Right lobe of liver (tissue), 6 donors: ENCODE results near the gene OGT. TPM values are rescaled to one million over a fixed set of nuclear protein-coding genes. Genes with fewer than 3 reads are reported as not detected.
"Not testable (repeated sequence)": the region's sequence is repeated elsewhere in the genome, so short reads cannot be mapped to it uniquely, and the experiment has no call there.

ENCODE experiments used
- ATAC-seq, 4 donors: fragments of 200-7000 bp; cut with Tn5 transposase; one replicate each; pipeline ENCODE4 v1.9.1; 2020; ENCODE audit warnings: mild to moderate bottlenecking in 4 of 4, moderate library complexity in 4 of 4
- DNase-seq, 3 donors: peaks; one replicate each; pipeline ENCODE4 v3.0.0-alpha.2; 2020
- H3K27ac ChIP-seq, 3 donors: fragments of 200-600 bp; one replicate each; pipeline ENCODE4 v1.8.0; 2022
- H3K27me3 ChIP-seq, 2 donors: fragments of 200-600 bp; one replicate each; pipeline ENCODE4 v1.8.0; 2022
- H3K36me3 ChIP-seq, 4 donors: fragments of 200-600 bp; sonication (generic) in 1 of 4; one replicate each; pipeline versions ENCODE4 v1.5.1 to v1.8.0; 2017 to 2022; ENCODE audit warnings: control low read depth in 1 of 4
- H3K4me1 ChIP-seq, 4 donors: fragments of 200-600 bp; sonication (generic) in 1 of 4; one replicate each; pipeline versions ENCODE4 v1.5.1 to v1.8.0; 2017 to 2022; ENCODE audit warnings: control low read depth in 1 of 4
- H3K4me3 ChIP-seq, 3 donors: fragments of 200-600 bp; one replicate each; pipeline ENCODE4 v1.8.0; 2022
- H3K9me3 ChIP-seq, 4 donors: fragments of 200-600 bp; sonication (generic) in 1 of 4; one replicate each; pipeline versions ENCODE4 v1.5.1 to v1.8.0; 2017 to 2022; ENCODE audit warnings: control low read depth in 1 of 4
- POLR2A ChIP-seq: fragments of 450-650 bp; IDR thresholded peaks from one replicate; pipeline ENCODE4 v1.6.1; 2017; ENCODE audit warnings: antibody characterized with exemption, mild to moderate bottlenecking
- WGBS: methylation state at CpG from one replicate; pipeline ENCODE4 v1.1.6; 2018; ENCODE audit warnings: low coverage, low lambda C conversion rate; ENCODE audit not compliant: insufficient coverage; ENCODE audit errors: missing lambda C conversion rate; 5-methylcytosine and 5-hydroxymethylcytosine counted together
- intact Hi-C, 2 donors: fragments of 100-400 bp; cut with DNase I; formaldehyde crosslinking; loops; one replicate each; pipeline versions ENCODE4 v1.11.2 to v1.14.1; 2022
- total RNA-seq, 6 experiments: library from RNA; depleted of rRNA in 2 of 6; stranded (reverse); fragments of >200 nt in 2 of 6; fragmentation: NEBNext Ultra II Directional in 3 of 6; extraction: Animal tissue kit (Norgen Biotek cat#: 25700) in 3 of 6; gene quantifications; one replicate each; pipeline versions ENCODE4 v1.1.0 to v1.2.4, GENCODE V29; 2016 to 2023
- TF ChIP-seq, protein P1 (sequence below), 4 donors: fragments of 200-600 bp in 3 of 4; fragments of 450-650 bp in 1 of 4; IDR thresholded peaks; one replicate each; pipeline versions ENCODE4 v1.5.1 to v1.8.0; 2016 to 2022; ENCODE audit warnings: antibody characterized with exemption in 4 of 4, mild to moderate bottlenecking in 2 of 4
- donor health status: DM: no; HTN: yes; CAD: no.
- donor health status: DM: no; HTN: no; CAD: no.
- donor health status: DM: no; HTN: no; CAD: no.
- donor health status: DM: no; HTN: yes; CAD: no.
- donor health status: DM: no; HTN: yes; CAD: no.

Gene OGT
- total RNA-seq, 6 experiments from 2014 or later: 35.5 to 67.0 (median 44.5) TPM

- intact Hi-C loops: no loop called here
- 59% methylated on average over 13 of the region's 16 CpGs for WGBS
- peaks cover 0 to 3% (median 0%) of the 10 kb centered on the region in 4 donors for H3K4me1 ChIP-seq
- no peaks in the 10 kb centered on the region for H3K27me3 ChIP-seq
- TF ChIP-seq POLR2A: no peak
- peak in 1 of 3 donors; percentile 45 for DNase-seq
- no peak overlapping the region for H3K27ac ChIP-seq
- no peaks in the 10 kb centered on the region for H3K9me3 ChIP-seq
- H3K4me3 ChIP-seq: peak overlapping the region; percentile 48 to 60 (median 50)
- H3K36me3 ChIP-seq: no peaks in the 10 kb centered on the region
- ATAC-seq: peak; percentile 17 to 55 (median 50)
Measured at GRCh38 chrX:71493111-71493613, 39.7 kb upstream of the OGT start.

- H3K27ac ChIP-seq, H3K27me3 ChIP-seq, ATAC-seq, intact Hi-C loops, DNase-seq, H3K36me3 ChIP-seq, H3K4me3 ChIP-seq, H3K4me1 ChIP-seq, H3K9me3 ChIP-seq: not testable (repeated sequence)
- 62% methylated on average over 3 of the region's 3 CpGs for WGBS
Measured at GRCh38 chrX:71495979-71496378, 36.9 kb upstream of the OGT start.

- DNase-seq (no peak), ATAC-seq (no peak)
- Histone ChIP-seq H3K27ac (no peak overlapping the region), H3K4me3 (no peak overlapping the region), H3K27me3 (no peaks in the 10 kb centered on the region), H3K36me3 (no peaks in the 10 kb centered on the region), H3K4me1 (peaks cover 0 to 3% (median 0%) of the 10 kb centered on the region in 4 donors), H3K9me3 (no peaks in the 10 kb centered on the region)
- intact Hi-C loops: no loop called here
- TF ChIP-seq POLR2A: no peak
- TF ChIP-seq, protein P1, sequence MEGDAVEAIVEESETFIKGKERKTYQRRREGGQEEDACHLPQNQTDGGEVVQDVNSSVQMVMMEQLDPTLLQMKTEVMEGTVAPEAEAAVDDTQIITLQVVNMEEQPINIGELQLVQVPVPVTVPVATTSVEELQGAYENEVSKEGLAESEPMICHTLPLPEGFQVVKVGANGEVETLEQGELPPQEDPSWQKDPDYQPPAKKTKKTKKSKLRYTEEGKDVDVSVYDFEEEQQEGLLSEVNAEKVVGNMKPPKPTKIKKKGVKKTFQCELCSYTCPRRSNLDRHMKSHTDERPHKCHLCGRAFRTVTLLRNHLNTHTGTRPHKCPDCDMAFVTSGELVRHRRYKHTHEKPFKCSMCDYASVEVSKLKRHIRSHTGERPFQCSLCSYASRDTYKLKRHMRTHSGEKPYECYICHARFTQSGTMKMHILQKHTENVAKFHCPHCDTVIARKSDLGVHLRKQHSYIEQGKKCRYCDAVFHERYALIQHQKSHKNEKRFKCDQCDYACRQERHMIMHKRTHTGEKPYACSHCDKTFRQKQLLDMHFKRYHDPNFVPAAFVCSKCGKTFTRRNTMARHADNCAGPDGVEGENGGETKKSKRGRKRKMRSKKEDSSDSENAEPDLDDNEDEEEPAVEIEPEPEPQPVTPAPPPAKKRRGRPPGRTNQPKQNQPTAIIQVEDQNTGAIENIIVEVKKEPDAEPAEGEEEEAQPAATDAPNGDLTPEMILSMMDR (IDR thresholded peaks at IDR 0.05): no peak
- WGBS: 69% methylated on average over 3 of the region's 3 CpGs
Measured at GRCh38 chrX:71496476-71496875, 36.4 kb upstream of the OGT start.

DNA sequence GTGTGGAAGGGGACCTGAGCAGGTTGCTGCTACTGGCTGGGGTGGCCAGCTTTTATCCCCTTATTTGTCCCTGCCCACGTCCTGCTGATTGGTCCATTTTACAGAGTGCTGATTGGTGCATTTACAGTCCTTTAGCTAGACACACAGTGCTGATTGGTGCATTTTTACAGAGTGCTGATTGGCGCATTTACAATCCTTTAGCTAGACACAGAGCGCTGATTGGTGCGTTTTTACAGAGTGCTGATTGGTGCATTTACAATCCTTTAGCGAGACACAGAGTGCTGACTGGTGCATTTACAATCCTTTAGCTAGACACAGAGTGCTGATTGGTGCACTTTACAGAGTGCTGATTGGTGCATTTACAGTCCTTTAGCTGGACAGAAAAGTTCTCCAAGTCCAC, 30.8 kb upstream of the OGT start:
- WGBS: 85% methylated on average over 4 of the region's 5 CpGs
- H3K4me3 ChIP-seq, H3K4me1 ChIP-seq, H3K36me3 ChIP-seq, H3K27me3 ChIP-seq, DNase-seq, intact Hi-C loops, H3K27ac ChIP-seq, H3K9me3 ChIP-seq, ATAC-seq: not testable (repeated sequence)

GRCh38 chrX:71504346-71504745, 28.6 kb upstream of the OGT start:
- no peak for TF ChIP-seq POLR2A
- TF ChIP-seq, protein P1 (IDR thresholded peaks at IDR 0.05): no peak
- no peaks in the 10 kb centered on the region for H3K4me1 ChIP-seq
- H3K4me3 ChIP-seq: no peak overlapping the region
- H3K27ac ChIP-seq: no peak overlapping the region
- no peak for DNase-seq
- WGBS: 43% methylated on average over 1 of the region's 1 CpG
- H3K36me3 ChIP-seq: no peaks in the 10 kb centered on the region
- ATAC-seq: no peak
- intact Hi-C loops: no loop called here
- H3K9me3 ChIP-seq: no peaks in the 10 kb centered on the region
- no peaks in the 10 kb centered on the region for H3K27me3 ChIP-seq

DNA sequence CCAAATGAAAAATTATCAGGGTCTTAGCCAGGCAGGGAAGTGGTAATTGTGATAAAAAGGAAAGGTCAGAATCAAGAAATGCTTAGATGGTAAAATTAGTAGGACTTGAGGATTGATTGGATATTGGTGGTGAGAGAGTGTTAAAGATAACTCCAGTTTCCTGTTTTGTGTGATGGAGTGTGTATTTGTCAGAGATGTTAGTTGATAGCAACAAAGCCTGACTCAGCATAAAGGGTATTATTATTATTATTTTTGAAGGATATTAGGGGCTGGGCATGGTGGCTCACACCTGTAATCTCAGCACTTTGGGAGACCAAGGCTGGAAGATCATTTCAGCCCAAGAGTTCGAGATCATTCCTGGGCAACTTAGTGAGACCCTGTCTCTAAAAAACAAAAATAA, 23.6 kb upstream of the OGT start:
- DNase-seq: no peak
- H3K4me3 ChIP-seq: no peak overlapping the region
- 88% methylated on average over 1 of the region's 1 CpG for WGBS
- no peak for ATAC-seq
- H3K27me3 ChIP-seq: no peaks in the 10 kb centered on the region
- TF ChIP-seq POLR2A: no peak
- TF ChIP-seq, protein P1 (IDR thresholded peaks at IDR 0.05): no peak
- no peaks in the 10 kb centered on the region for H3K9me3 ChIP-seq
- H3K27ac ChIP-seq: no peak overlapping the region
- H3K36me3 ChIP-seq: no peaks in the 10 kb centered on the region
- H3K4me1 ChIP-seq: no peaks in the 10 kb centered on the region
- intact Hi-C loops: no loop called here
